ENCODE results near the gene IGF1R.

The IGF1R gene

GRCh38 chr15:98673133-98673532 is 24.8 kb downstream of the IGF1R start:
- no peak for TF ChIP-seq CTCF (conservative IDR thresholded peaks at IDR 0.05; ENCODE audit: low read depth, low read length)
- no peak overlapping the region for H3K4me3 ChIP-seq (ENCODE audit: low read length)
- DNase-seq (ENCODE audit: low read depth): no peak

GRCh38 chr15:98674336-98674735 is 26.0 kb downstream of the IGF1R start:
- DNase-seq (ENCODE audit: low read depth): no peak
- H3K4me3 ChIP-seq (ENCODE audit: low read length): no peak overlapping the region
- TF ChIP-seq CTCF (conservative IDR thresholded peaks at IDR 0.05; ENCODE audit: low read depth, low read length): no peak

DNA sequence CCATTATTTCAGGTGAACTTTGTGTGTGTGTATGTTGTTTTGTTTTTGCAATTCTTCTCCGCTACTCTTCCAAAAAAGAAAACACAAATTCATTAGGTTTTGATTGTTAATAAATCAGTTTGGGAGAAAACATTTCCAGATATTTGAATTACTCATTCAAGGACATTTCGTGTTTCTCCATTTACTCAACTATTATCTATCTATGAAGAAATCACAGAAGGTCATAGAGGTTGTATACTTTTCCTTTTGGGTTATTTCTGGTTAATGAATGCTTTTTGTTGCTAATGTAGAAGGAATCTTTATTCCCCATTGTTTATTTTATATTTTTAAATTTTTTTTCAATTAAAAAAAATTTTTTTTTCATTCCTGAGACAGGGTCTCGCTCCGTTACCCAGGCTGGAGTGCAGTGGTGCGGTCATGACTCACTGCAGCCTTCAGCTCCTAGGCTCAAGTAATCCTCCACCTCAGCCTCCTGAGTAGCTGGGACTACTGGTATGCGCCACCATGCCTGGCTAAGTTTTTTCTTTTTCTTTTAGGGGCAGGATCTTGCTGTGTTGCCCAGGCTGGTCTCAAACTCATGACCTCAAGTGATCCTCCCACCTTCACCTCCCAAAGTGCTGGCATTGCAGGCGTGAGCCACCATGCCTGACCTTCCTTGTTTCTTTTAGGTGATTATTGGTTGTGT is 28.4 kb downstream of the IGF1R start:
- no peak overlapping the region for H3K4me3 ChIP-seq (ENCODE audit: low read length)
- no peak for DNase-seq (ENCODE audit: low read depth)
- TF ChIP-seq CTCF (conservative IDR thresholded peaks at IDR 0.05; ENCODE audit: low read depth, low read length): no peak

DNA sequence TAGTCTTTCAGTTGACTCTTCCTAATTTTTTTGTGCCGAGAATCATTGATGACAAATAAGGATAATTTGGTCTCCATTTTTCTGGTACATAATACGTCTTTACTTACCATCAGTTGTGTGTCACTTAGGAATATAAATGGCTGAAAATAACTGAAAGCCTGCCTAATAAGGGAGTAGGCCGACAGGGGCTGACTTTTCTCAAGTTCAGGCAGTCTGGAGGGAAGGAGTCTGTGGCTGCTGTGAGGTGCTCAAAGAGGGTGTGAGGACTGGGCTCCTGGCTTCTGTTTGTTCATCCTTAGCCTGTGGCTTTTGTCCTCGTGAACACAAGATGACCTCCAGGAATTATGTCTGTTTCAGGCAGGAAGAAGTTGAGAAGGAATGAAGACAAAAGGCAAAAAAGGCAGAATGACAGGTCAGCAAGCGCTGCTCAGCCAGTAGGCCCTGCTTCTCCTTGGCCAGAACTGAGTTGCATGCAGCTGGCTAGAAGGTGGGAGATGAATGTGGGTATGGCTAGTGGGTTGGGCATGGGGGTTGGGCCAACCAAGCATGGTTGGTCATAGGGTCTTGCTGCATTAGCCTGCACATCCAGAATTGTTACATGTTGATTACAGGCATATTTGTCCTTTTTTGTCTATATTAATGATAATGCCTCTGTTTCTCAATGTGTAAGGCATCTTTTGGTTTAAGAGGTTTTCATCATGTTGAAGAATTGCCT is 29.2 kb downstream of the IGF1R start:
- TF ChIP-seq CTCF (conservative IDR thresholded peaks at IDR 0.05; ENCODE audit: low read depth, low read length): no peak

GRCh38 chr15:98678484-98678883 is 30.1 kb downstream of the IGF1R start:
- no peak for TF ChIP-seq CTCF (conservative IDR thresholded peaks at IDR 0.05; ENCODE audit: low read depth, low read length)
- DNase-seq (ENCODE audit: low read depth): no peak
- no peak overlapping the region for H3K4me3 ChIP-seq (ENCODE audit: low read length)

More for the DNA sequence above, 29.2 kb downstream of the IGF1R start:
- no peak for DNase-seq (ENCODE audit: low read depth)
- H3K4me3 ChIP-seq (ENCODE audit: low read length): no peak overlapping the region

DNA sequence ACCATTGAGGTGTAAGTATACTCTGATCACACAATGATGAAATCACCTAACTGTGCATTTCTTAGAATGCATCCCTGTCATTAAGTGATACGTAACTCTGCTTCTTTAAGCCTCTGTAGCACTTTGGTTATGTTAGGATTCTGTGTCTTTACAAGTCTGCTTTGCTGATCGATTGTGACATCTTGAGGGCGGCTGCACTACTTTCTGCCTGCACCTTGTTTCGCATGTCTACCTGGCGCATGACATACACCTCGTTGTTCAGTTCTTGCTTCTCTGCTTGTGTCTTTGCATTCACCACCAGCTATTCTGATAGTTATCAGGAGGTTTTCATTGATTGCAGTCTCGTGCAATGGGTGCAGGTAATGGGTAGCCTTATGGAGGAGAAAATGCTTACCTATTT is 32.7 kb downstream of the IGF1R start:
- no peak for TF ChIP-seq CTCF (conservative IDR thresholded peaks at IDR 0.05; ENCODE audit: low read depth, low read length)
- no peak for DNase-seq (ENCODE audit: low read depth)
- no peak overlapping the region for H3K4me3 ChIP-seq (ENCODE audit: low read length)
